ENCODE measurements around the gene DDN.

Gene DDN

GRCh38 chr12:49036029-49036428 lies 36.9 kb upstream of the DDN start:
- Mint-ChIP-seq H3K4me1 (ENCODE audit: low read depth) (no peaks in the 10 kb centered on the region), H3K9me3 (no peaks in the 10 kb centered on the region), H3K27ac (no peak overlapping the region), H3K4me3 (no peak overlapping the region), H3K36me3 (ENCODE audit: low read depth) (peaks cover 43% of the 10 kb centered on the region), H3K27me3 (no peaks in the 10 kb centered on the region)

DNA sequence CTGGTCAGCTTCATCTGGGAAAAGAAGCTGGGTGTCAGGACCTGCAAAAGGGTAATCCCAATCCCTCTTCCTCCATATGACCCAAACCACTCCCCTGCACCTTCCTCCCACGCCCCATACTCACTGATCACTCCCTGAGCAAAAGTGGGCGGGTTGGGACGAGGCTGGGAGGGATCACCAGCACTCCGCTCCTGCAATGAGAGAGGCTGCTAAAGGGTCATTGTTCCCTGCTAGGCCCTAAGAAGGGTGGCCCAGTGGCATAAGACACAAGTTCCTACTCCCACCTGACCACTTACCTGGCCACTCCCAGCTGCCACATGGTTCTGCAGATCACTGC lies 35.1 kb upstream of the DDN start:
- Mint-ChIP-seq H3K9me3 (no peaks in the 10 kb centered on the region), H3K36me3 (ENCODE audit: low read depth) (peaks cover 52% of the 10 kb centered on the region), H3K4me3 (no peak overlapping the region), H3K27me3 (no peaks in the 10 kb centered on the region), H3K4me1 (ENCODE audit: low read depth) (no peaks in the 10 kb centered on the region), H3K27ac (no peak overlapping the region)

GRCh38 chr12:49033611-49034285 lies 34.6 kb upstream of the DDN start:
- H3K9me3 Mint-ChIP-seq: no peaks in the 10 kb centered on the region
- no peak overlapping the region for H3K27ac Mint-ChIP-seq
- H3K4me1 Mint-ChIP-seq (ENCODE audit: low read depth): no peaks in the 10 kb centered on the region
- no peaks in the 10 kb centered on the region for H3K27me3 Mint-ChIP-seq
- H3K4me3 Mint-ChIP-seq: no peak overlapping the region
- H3K36me3 Mint-ChIP-seq (ENCODE audit: low read depth): peaks cover 52% of the 10 kb centered on the region

GRCh38 chr12:49032679-49033447 lies 33.7 kb upstream of the DDN start:
- Mint-ChIP-seq H3K4me1 (ENCODE audit: low read depth) (no peaks in the 10 kb centered on the region), H3K9me3 (no peaks in the 10 kb centered on the region), H3K27me3 (no peaks in the 10 kb centered on the region), H3K4me3 (no peak overlapping the region), H3K27ac (peak overlapping the region; percentile 28), H3K36me3 (ENCODE audit: low read depth) (peaks cover 53% of the 10 kb centered on the region)

DNA sequence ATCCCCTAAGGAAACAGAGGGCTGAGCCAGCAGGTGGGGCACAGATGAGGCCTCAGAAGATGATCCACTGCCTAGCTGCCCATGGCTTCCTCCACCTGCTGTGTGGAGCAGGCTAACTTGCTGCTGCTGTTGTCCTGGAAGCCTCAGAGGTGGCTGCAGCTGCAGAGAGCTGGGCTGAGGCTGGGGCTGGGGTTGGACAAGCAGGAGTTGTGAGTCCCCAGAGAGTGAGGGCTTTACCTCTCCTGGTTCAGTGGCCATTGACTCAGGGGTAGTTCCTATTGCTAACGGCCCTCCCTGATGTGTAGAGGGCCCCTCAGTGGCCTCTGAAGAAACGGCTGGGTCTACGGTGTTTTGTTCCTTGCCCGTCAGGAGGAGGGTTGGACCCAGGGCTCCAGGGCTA lies 33.1 kb upstream of the DDN start:
- Mint-ChIP-seq H3K4me1 (ENCODE audit: low read depth) (no peaks in the 10 kb centered on the region), H3K27ac (no peak overlapping the region), H3K9me3 (no peaks in the 10 kb centered on the region), H3K36me3 (ENCODE audit: low read depth) (peaks cover 58% of the 10 kb centered on the region), H3K27me3 (no peaks in the 10 kb centered on the region), H3K4me3 (no peak overlapping the region)

DNA sequence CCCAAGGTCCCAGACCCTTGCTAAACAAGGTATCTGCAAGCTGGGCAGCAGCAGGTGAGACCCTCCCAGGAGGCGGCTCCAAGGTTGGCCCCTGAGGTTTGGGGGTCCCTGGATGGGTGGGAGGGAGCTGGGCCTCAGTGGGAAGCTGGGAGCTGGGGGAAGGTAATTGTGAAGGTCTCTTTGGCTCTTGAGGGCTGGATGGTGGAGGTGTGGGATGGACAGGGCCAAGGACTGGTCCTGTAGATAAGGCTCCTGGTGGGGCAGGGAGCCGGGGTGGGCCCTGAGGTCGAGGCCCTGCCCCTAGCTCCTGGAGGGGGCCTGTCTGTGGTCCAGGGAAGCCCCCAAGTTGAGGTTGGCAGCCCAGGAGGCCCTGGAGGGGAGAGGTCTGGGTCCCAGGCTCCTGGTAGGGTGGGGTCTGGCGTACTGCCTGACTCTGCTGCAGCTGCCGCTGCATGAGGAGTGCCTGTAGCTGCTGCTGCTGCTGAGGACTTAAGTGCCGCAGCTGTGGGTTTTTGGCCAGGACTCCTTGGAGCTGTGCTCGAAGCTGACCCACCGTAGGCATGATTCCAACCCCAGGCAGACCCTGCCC lies 32.5 kb upstream of the DDN start:
- Mint-ChIP-seq H3K9me3 (no peaks in the 10 kb centered on the region), H3K27ac (no peak overlapping the region), H3K4me1 (ENCODE audit: low read depth) (no peaks in the 10 kb centered on the region), H3K27me3 (no peaks in the 10 kb centered on the region), H3K36me3 (ENCODE audit: low read depth) (peaks cover 58% of the 10 kb centered on the region), H3K4me3 (no peak overlapping the region)

GRCh38 chr12:49030714-49031572 lies 31.8 kb upstream of the DDN start:
- no peak overlapping the region for H3K27ac Mint-ChIP-seq
- H3K4me3 Mint-ChIP-seq: no peak overlapping the region
- peaks cover 60% of the 10 kb centered on the region for H3K36me3 Mint-ChIP-seq (ENCODE audit: low read depth)
- no peaks in the 10 kb centered on the region for H3K9me3 Mint-ChIP-seq
- H3K4me1 Mint-ChIP-seq (ENCODE audit: low read depth): no peaks in the 10 kb centered on the region
- H3K27me3 Mint-ChIP-seq: no peaks in the 10 kb centered on the region

DNA sequence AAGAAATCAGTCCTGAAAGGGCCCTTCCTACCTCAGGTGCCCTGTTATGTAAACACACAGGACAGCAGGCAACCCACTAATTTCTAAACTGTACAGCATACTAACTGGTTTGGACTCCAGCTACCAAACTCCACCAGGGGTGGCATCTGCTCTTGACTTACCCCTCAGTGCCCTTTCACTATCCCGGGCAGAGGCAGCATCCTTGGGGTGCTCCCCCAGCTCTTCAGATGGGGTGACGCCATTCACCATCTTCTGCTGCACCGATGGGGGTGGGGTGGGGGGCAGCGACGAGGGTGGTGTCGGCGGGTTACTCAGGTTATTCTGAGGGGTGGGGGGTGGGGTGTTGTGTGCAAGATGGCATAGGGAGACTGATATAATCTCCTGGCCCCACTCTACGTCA lies 30.9 kb upstream of the DDN start:
- H3K4me3 Mint-ChIP-seq: no peak overlapping the region
- H3K4me1 Mint-ChIP-seq (ENCODE audit: low read depth): no peaks in the 10 kb centered on the region
- H3K27me3 Mint-ChIP-seq: no peaks in the 10 kb centered on the region
- H3K27ac Mint-ChIP-seq: no peak overlapping the region
- peaks cover 58% of the 10 kb centered on the region for H3K36me3 Mint-ChIP-seq (ENCODE audit: low read depth)
- H3K9me3 Mint-ChIP-seq: no peaks in the 10 kb centered on the region

GRCh38 chr12:49028666-49029275 lies 29.6 kb upstream of the DDN start:
- H3K9me3 Mint-ChIP-seq: no peaks in the 10 kb centered on the region
- H3K27me3 Mint-ChIP-seq: no peaks in the 10 kb centered on the region
- H3K4me1 Mint-ChIP-seq (ENCODE audit: low read depth): no peaks in the 10 kb centered on the region
- no peak overlapping the region for H3K4me3 Mint-ChIP-seq
- H3K27ac Mint-ChIP-seq: no peak overlapping the region
- H3K36me3 Mint-ChIP-seq (ENCODE audit: low read depth): peaks cover 45% of the 10 kb centered on the region

GRCh38 chr12:49027846-49028555 lies 28.8 kb upstream of the DDN start:
- Mint-ChIP-seq H3K27ac (no peak overlapping the region), H3K27me3 (no peaks in the 10 kb centered on the region), H3K36me3 (ENCODE audit: low read depth) (peaks cover 43% of the 10 kb centered on the region), H3K9me3 (no peaks in the 10 kb centered on the region), H3K4me3 (no peak overlapping the region), H3K4me1 (ENCODE audit: low read depth) (no peaks in the 10 kb centered on the region)

DNA sequence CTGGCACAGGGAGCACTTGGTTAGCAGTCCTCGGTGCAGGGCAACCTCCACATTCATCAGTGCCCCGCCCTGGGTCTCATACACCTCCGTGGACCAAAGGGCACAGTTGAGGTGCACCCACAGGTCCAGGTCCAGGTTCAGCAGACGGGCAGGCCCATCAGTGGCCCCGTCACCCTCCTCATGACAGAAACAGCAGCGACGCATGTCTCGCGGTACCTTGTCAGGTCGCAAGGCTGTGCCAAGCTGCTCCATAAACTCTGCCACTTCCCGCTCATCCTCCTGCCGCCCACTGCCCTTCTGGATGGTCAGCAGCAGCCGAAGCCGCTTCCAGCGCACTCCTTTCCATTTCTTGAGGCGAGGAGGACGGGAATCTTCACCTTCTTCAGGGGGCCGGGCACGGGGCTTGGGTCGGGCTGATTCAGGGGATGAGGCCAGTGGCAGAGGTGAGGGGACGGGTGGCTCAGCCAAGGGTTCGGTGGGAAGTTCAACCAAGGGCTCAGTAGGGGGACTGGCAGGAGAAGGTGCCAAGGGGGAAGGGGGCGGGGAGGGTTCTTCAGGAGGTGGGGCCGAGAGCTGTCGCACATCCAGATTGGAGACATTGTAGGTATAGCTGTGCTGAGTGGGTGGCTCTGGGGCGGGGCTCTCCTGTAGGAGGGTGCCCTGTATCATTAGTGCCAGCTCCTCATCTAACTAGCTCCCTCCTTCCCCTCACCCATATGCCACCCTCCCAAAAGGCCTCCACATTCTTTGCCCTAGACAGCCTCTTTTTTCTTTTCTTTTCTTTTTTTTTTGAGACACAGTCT lies 27.7 kb upstream of the DDN start:
- Mint-ChIP-seq H3K4me1 (ENCODE audit: low read depth) (no peaks in the 10 kb centered on the region), H3K4me3 (no peak overlapping the region), H3K27me3 (no peaks in the 10 kb centered on the region), H3K36me3 (ENCODE audit: low read depth) (peaks cover 51% of the 10 kb centered on the region), H3K27ac (no peak overlapping the region), H3K9me3 (no peaks in the 10 kb centered on the region)

DNA sequence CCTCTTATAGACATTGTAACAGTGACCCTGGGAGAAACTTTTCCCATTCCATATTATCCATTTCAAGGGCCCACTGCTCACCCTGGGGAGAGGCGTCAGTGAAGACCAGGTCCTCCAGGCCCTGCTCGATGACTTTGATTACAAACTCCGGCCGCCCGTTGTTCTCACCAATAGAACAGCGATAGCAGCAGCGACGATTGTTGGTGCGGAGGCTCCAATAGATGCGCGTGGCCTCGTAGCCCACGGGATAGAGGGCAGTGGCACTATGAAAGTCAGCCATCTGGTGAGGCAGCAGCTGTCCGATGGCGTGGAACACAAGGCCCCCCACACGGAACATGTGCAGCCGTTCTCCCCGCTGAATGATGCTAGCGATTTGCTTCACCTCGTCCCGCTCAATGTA lies 26.9 kb upstream of the DDN start:
- Mint-ChIP-seq H3K27ac (no peak overlapping the region), H3K4me1 (ENCODE audit: low read depth) (no peaks in the 10 kb centered on the region), H3K9me3 (no peaks in the 10 kb centered on the region), H3K36me3 (ENCODE audit: low read depth) (peaks cover 54% of the 10 kb centered on the region), H3K27me3 (no peaks in the 10 kb centered on the region), H3K4me3 (no peak overlapping the region)

GRCh38 chr12:49025463-49025862 lies 26.3 kb upstream of the DDN start:
- Mint-ChIP-seq H3K36me3 (ENCODE audit: low read depth) (peaks cover 54% of the 10 kb centered on the region), H3K4me1 (ENCODE audit: low read depth) (no peaks in the 10 kb centered on the region), H3K9me3 (no peaks in the 10 kb centered on the region), H3K27ac (no peak overlapping the region), H3K27me3 (no peaks in the 10 kb centered on the region), H3K4me3 (no peak overlapping the region)

Measured in stimulated activated naive CD8-positive, alpha-beta T cell treated with anti-CD3 and anti-CD28 coated beads, Interleukin-15, Interleukin-2, amounts not matched to agents 100 ng/mL and 50 ng/mL, for 24 hours (primary cell).